ENCODE results near the gene MAGEF1. TPM values are rescaled to one million over a fixed set of nuclear protein-coding genes. Genes with fewer than 3 reads are reported as not detected.

The MAGEF1 gene
- total RNA-seq, 1 donor from 2014 or later, result 46.9 TPM

GRCh38 chr3:184727357-184728009, 15.6 kb upstream of the MAGEF1 start:
- FAIRE-seq, result no peak
- DNase-seq (ENCODE audit: low spot score in 2 of 2), result peak in 1 of 2 donors; percentile 57

DNA sequence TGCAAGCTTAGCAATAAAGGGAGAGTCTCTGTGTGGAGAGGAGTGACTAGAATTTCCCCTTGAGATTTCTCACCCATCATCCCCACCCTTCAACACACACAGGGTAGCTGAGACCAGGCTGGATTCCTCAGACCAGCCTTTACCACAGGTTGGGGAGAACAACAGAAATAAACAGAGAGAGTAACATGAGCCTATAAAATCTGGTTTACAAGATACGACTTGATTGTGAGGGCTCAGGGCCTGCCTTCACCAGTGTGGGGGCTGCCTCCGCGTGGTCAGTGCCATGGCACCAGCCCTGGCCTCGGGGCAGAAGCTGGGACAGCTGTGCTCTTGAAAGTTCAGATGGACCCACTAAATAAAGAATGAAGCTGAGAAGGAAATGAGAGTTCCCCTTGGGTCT, 14.6 kb upstream of the MAGEF1 start:
- FAIRE-seq, result no peak
- no peak for DNase-seq (ENCODE audit: low spot score in 2 of 2)

GRCh38 chr3:184725176-184725719, 13.4 kb upstream of the MAGEF1 start:
- DNase-seq (ENCODE audit: low spot score in 2 of 2) (no peak), FAIRE-seq (no peak)

DNA sequence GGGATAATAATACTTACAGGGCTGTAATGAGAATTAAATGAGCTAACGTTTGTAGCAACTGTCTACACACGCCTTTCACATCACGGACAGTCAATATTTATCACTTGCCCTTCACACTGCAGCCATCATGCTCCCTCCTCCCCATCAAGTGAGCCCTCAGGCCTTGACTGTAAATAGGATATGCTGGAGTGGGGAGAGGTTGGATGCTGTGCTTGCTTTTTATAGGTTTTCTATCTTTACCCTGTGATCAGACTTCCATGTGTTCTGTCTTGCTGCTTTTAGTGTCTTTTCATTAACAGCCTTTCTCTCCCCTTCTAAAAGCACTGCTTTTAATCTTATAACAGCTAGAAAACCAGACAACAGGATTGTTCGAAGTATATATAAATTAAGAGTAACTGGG, 12.8 kb upstream of the MAGEF1 start:
- FAIRE-seq (no peak), DNase-seq (ENCODE audit: low spot score in 2 of 2) (no peak)

- DNase-seq (ENCODE audit: low spot score in 2 of 2) (no peak), FAIRE-seq (no peak)
Observed at GRCh38 chr3:184719709-184720108, 7.8 kb upstream of the MAGEF1 start.

- no peak for DNase-seq (ENCODE audit: low spot score in 2 of 2)
- no peak for FAIRE-seq
Observed at GRCh38 chr3:184718431-184718830, 6.6 kb upstream of the MAGEF1 start.

GRCh38 chr3:184717399-184717983, 5.6 kb upstream of the MAGEF1 start:
- DNase-seq (ENCODE audit: low spot score in 2 of 2) (peak in 1 of 2 donors; percentile 33), FAIRE-seq (no peak)

DNA sequence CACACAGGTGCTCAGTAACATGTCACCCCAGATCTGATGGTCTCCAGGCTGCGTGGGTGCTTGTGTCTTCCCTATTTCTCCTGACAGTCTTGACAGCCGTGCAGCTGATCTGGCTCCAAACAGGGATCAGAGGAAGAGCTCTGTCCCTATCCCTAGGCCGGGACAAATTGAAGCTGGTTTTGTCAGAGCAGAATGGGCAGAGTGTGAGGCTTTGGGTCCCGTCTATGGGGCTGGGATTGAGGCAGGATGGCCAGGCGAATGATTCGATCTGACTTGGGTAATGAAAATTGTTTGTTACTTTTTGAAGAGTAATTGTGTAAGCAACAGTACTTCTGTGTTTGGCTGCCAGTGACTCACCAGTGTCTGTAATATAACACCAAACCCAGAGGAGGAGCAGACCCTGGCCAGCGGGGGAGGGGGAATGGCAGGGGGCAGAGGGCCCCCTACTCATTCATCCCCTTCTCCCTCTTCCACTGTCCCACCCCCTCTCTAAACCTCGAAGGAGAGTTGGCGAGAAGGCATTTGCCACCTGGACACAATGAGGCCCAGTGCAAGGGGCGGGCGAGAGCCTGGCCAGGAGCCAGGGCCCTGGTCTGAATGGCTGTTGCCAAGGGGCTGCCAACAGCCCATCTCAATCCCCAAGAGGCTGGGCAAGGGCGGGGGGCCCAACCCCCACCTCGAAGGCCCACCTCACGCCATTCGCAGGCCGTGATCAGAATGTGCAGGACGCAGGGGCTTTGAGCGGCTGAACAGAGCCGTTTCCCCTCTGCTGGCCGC, 4.9 kb upstream of the MAGEF1 start:
- DNase-seq (ENCODE audit: low spot score in 2 of 2) (peak in 1 of 2 donors; percentile 49), FAIRE-seq (no peak)

DNA sequence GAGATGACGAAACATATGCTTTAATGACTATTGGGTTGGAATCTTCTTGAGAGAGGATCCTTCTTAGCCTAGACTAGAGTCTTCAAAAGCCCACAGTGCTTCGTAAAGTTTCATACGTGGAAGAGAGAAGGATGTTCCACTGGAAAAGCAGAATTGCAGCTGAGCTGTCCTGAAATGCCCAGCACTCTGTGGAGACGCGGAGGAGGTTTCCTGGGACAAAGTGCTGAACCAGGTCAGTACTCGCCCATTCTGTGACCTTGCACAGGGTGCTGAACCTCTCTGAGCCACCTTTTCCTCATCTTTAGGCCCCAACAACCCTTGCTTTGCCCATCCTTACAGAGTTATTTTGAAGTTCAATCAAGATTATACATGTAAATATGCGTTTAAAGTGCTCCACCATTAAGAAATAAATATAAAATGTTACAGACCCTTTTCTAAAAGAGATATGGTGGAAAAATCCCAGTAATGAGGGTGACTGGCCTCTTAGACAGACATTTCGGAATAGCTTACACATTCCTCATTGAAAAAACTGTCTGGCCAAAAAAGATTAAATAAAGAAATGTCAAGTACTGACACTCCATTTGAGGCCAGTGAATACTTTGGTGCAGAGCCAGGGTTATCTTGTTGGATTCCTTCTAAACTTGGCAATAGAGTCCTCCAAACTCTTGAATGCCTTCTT, 4.2 kb upstream of the MAGEF1 start:
- DNase-seq (ENCODE audit: low spot score in 2 of 2) (no peak), FAIRE-seq (no peak)

DNA sequence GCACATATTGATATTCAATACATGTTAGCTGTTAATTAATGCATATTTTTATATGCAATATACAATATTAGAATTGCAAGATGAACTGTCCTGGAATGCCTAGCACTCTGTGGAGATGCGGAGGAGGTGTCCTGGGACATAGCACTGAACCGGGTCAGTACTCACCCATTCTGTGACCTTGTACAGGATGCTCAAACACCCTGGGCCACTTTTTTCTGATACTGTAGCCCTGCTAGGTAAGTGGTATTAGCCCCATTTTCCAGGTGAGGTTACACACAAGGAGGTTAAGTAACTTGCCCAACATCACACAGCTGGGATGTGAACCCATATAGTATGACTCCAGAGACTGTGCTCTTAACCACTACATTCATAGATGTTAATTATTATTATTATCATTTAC, 1.7 kb upstream of the MAGEF1 start:
- no peak for FAIRE-seq

GRCh38 chr3:184713040-184713355, 1.1 kb upstream of the MAGEF1 start:
- no peak for FAIRE-seq
- no peak for DNase-seq (ENCODE audit: low spot score in 2 of 2)

More for the DNA sequence above, 1.7 kb upstream of the MAGEF1 start:
- no peak for DNase-seq (ENCODE audit: low spot score in 2 of 2)

DNA sequence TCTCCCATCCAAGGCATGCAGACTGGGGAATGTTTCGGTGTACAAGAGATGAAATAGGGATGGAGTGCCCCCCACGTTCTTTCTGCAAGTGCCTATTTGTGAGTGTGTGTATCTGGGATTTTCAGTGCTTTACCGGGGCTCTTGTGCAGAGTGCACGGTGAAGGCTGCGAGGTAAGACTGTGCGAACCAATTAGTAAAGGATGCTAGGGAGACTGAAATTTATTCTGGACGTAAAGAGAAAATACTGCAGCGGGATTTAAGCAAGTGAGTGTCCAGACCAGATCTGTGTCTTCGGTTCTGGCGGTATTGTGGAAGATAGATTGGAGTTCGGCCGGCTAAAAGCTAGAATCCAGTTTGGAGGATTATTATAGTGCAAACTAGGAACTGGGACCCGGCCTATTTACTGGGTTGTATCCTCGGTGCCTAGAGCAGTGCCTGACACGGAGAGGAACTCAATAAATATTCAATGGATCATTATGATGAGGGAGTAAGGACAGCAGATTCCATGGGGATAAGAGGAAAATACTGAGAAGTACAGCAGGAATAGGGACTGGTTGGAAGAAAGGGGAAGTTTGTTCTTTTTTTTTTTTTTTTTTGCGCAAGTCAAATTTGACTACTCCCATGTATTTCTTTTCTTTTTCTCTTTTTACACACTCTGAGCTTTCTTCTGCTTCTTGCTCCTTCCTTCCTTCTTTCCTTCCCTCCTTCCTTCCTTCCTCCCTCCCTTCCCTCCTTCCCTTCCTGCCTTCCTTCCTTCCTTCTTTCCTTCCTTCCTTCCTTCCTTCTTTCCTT, 580 bp upstream of the MAGEF1 start:
- FAIRE-seq (no peak), DNase-seq (ENCODE audit: low spot score in 2 of 2) (no peak)

- no peak for DNase-seq (ENCODE audit: low spot score in 2 of 2)
- no peak for FAIRE-seq
Observed at GRCh38 chr3:184710870-184711492, 883 bp downstream of the MAGEF1 start.

DNA sequence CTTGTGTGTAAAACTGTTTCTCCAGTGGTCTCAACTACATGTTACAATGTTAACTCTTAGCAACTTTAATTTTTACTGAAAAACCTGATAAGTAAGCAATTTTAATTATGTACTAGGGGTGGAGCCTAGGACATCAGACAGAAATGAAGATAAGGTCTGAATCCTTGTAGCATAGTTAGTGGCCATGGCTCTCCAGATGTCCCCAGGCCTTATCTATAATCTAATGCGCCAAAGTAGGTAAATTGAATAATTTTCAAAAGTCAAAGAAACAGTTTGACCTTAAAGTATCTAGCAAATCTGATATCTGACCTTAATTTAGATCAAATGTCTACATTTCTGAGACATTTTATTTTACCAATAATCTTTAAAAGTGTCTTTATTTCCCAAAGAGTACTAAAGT, 8.2 kb downstream of the MAGEF1 start:
- no peak for FAIRE-seq
- no peak for DNase-seq (ENCODE audit: low spot score in 2 of 2)

- no peak for DNase-seq (ENCODE audit: low spot score in 2 of 2)
- no peak for FAIRE-seq
Observed at GRCh38 chr3:184700759-184701158, 11.1 kb downstream of the MAGEF1 start.

DNA sequence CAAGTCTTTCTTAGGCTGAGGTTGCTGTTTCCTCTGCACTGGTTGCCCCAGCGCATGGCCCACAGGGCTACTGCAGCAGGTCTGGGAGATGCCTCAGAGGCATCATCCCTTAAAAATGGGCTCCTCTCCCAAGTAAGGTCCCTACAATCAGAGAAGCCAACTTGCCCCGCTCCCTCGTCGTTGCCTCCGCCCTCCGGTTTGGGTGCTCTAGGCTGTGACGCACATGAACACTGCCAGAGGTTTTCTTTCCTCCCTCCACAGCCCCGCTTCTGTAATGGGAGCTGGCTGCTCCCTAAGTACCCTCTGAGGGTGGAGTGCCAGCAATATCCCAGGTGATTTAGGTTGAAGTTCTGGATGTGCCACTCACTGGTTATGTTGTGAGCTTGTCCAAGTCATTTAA, 14.0 kb downstream of the MAGEF1 start:
- DNase-seq (ENCODE audit: low spot score in 2 of 2), result no peak
- FAIRE-seq, result no peak

DNA sequence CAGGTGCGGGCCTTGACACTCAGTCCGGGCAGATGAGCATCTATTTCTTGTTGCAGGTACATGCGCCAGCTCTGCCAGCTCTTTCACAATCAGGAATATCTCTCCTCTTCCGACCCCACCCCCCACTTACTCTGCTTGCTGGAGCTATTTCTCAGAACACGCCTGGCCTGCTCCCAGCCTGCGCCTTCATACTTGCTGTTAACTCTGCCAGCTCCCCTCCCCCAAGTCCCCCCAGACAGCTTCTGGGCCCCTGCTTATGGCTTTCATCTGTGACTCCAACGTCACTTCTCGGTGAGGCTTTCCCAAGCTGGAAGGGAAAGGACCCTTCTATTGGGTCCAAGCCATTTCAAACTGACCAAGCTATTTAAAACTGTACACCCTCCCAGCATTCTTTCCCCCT, 15.2 kb downstream of the MAGEF1 start:
- FAIRE-seq (no peak), DNase-seq (ENCODE audit: low spot score in 2 of 2) (no peak)

DNA sequence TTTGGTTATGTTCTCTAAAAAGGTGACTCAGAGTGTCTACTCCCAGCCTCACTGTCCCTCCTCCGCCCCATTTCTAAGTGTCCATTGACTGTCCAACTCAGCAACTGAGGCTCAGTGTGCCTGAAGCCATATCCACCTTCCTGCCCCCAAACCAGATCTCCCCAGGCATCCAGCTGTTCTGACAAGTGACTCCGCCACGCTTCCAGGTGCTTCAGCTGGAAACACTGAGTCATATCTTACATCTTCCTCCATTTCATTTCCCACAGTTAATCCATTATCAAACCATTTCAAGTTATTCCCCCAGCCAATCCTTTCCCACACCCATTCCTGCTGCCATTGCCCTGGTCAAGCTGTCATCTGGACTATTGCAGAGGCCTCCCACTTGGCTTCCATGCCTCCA, 17.1 kb downstream of the MAGEF1 start:
- DNase-seq (ENCODE audit: low spot score in 2 of 2), result no peak
- no peak for FAIRE-seq

- no peak for DNase-seq (ENCODE audit: low spot score in 2 of 2)
- FAIRE-seq, result no peak
Observed at GRCh38 chr3:184694133-184694665, 17.7 kb downstream of the MAGEF1 start.
